OCI-LY1 (cell line): ENCODE measurements around the gene HBB.

Experiments
- H2AFZ ChIP-seq: fragments of 200-600 bp; sonication (generic), shearing (Covaris generic); 2 replicates; pipeline ENCODE4 v1.6.0; 2014; ENCODE audit warnings: antibody characterized with exemption, mild to moderate bottlenecking, low read length
- H3F3A ChIP-seq: fragments of 200-600 bp; sonication (generic), shearing (Covaris generic); 2 replicates; pipeline ENCODE4 v1.6.0; 2014; ENCODE audit warnings: mild to moderate bottlenecking, antibody characterized with exemption, low read length, moderate library complexity; ENCODE audit not compliant: insufficient read depth
- H3K27ac ChIP-seq: fragments of 200-600 bp; sonication (generic); 2 replicates; pipeline ENCODE4 v1.5.1; 2014; ENCODE audit warnings: low read length, mixed run types, mild to moderate bottlenecking, low read depth; ENCODE audit not compliant: poor library complexity, severe bottlenecking
- H3K27me3 ChIP-seq: fragments of 200-600 bp; sonication (generic); 2 replicates; pipeline ENCODE4 v1.6.0; 2014; ENCODE audit warnings: antibody characterized with exemption, mild to moderate bottlenecking, low read length, moderate library complexity; ENCODE audit not compliant: insufficient read depth
- H3K36me3 ChIP-seq: fragments of 200-600 bp; sonication (generic); 2 replicates; pipeline ENCODE4 v1.6.1; 2014; ENCODE audit warnings: mild to moderate bottlenecking, antibody characterized with exemption, low read length, moderate library complexity, mixed read lengths; ENCODE audit not compliant: insufficient read depth
- H3K4me1 ChIP-seq: fragments of 200-600 bp; sonication (generic); 2 replicates; pipeline ENCODE4 v1.5.1; 2014; ENCODE audit warnings: mild to moderate bottlenecking, low read length, moderate library complexity; ENCODE audit not compliant: insufficient read depth, severe bottlenecking
- H3K4me2 ChIP-seq: fragments of 200-600 bp; sonication (generic), shearing (Covaris generic); 2 replicates; pipeline ENCODE4 v1.6.1; 2014; ENCODE audit warnings: low read length
- H3K4me3 ChIP-seq: fragments of 200-600 bp; sonication (generic); 2 replicates; pipeline ENCODE4 v1.5.1; 2014; ENCODE audit warnings: low read length, low read depth, mild to moderate bottlenecking, mixed read lengths; ENCODE audit not compliant: poor library complexity, severe bottlenecking
- H3K79me2 ChIP-seq: fragments of 200-600 bp; shearing (Covaris generic); 2 replicates; pipeline ENCODE4 v1.6.1; 2016; ENCODE audit warnings: mixed run types, low read length, mixed read lengths; ENCODE audit not compliant: insufficient read depth
- H3K9ac ChIP-seq: fragments of 200-600 bp; sonication (generic), shearing (Covaris generic); 2 replicates; pipeline ENCODE4 v1.6.1; 2014; ENCODE audit warnings: mild to moderate bottlenecking, low read length, mixed read lengths
- H3K9me2 ChIP-seq: fragments of 200-600 bp; sonication (generic), shearing (Covaris generic); 2 replicates; pipeline ENCODE4 v1.6.1; 2014; ENCODE audit warnings: low read depth, mild to moderate bottlenecking, low read length, mixed read lengths
- H3K9me3 ChIP-seq: fragments of 200-600 bp; shearing (Covaris generic); 2 replicates; pipeline ENCODE4 v1.6.1; 2014; ENCODE audit warnings: low read length, mixed read lengths
- H4K20me1 ChIP-seq: fragments of 200-600 bp; sonication (generic), shearing (Covaris generic); 2 replicates; pipeline ENCODE4 v1.6.0; 2016; ENCODE audit warnings: mild to moderate bottlenecking, low read length; ENCODE audit not compliant: insufficient read depth
- EZH2 ChIP-seq: fragments of 200-600 bp; sonication (generic), shearing (Covaris generic); IDR thresholded peaks from 2 replicates; pipeline ENCODE4 v1.8.0; 2017; ENCODE audit warnings: borderline replicate concordance, mixed run types, mild to moderate bottlenecking, antibody characterized with exemption, low read length, moderate library complexity, mixed read lengths
- TF ChIP-seq, protein P1 (sequence below): fragments of 200-600 bp; sonication (generic), shearing (Covaris generic); IDR thresholded peaks from 2 replicates; pipeline ENCODE4 v1.5.1; 2017; ENCODE audit warnings: mild to moderate bottlenecking, antibody characterized with exemption, low read length, moderate library complexity, mixed read lengths

Gene HBB

DNA sequence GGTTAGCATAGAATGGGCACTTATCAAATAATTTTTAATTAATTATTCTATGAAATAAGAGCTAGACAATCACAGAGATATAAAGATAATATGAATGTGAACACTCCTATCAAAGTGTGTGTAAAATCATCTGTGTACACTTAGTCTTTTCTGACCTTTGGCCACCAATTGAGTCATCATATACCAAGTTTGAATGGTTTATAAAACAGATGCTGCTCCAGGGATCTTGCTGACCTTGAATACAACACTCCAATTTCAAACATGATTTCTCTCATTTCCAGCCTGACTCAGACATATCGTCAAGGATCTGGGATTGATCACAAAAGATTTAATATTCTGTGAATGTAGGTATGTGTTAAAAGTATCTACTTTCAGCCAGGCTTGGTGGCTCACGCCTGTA, 23.5 kb downstream of the HBB start:
- Histone ChIP-seq H3K9ac (no peak overlapping the region), H3K4me3 (no peak overlapping the region), H3K27me3 (no peaks in the 10 kb centered on the region), H3K79me2 (no peaks in the 10 kb centered on the region), H2AFZ (no peak overlapping the region), H3K4me1 (no peaks in the 10 kb centered on the region), H3K36me3 (no peaks in the 10 kb centered on the region), H3F3A (no peaks in the 10 kb centered on the region), H3K9me3 (no peaks in the 10 kb centered on the region), H3K9me2 (no peaks in the 10 kb centered on the region), H4K20me1 (no peaks in the 10 kb centered on the region), H3K4me2 (no peak overlapping the region), H3K27ac (no peak overlapping the region)
- TF ChIP-seq, protein P1, sequence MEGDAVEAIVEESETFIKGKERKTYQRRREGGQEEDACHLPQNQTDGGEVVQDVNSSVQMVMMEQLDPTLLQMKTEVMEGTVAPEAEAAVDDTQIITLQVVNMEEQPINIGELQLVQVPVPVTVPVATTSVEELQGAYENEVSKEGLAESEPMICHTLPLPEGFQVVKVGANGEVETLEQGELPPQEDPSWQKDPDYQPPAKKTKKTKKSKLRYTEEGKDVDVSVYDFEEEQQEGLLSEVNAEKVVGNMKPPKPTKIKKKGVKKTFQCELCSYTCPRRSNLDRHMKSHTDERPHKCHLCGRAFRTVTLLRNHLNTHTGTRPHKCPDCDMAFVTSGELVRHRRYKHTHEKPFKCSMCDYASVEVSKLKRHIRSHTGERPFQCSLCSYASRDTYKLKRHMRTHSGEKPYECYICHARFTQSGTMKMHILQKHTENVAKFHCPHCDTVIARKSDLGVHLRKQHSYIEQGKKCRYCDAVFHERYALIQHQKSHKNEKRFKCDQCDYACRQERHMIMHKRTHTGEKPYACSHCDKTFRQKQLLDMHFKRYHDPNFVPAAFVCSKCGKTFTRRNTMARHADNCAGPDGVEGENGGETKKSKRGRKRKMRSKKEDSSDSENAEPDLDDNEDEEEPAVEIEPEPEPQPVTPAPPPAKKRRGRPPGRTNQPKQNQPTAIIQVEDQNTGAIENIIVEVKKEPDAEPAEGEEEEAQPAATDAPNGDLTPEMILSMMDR: no peak
- TF ChIP-seq EZH2: no peak

DNA sequence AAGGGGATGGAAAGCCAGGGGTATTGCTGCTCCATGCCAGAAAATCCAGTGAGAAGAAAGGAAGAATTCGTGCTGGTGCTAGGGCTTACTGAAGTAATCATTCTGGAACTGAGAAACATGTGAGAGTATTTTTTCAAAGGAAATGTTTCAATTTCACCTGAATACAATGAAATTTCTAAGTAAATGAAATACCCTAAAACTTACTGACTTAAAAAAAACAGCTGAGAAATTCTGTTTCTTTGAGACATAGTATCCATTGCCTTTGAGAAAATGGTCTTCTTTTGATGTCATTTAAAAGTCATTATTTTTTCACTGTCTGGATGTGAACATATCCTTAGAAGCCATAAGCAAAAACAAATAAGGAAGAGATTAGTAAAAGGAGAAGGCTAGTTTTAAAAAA, 26.3 kb downstream of the HBB start, which contains the start of gene OR51V1:
Gene OR51V1, minus strand, starts transcription at position 101 of the 400 bp plus-strand sequence. Its CDS starts 0 bp downstream, at position 101.
- Histone ChIP-seq H3K27me3 (no peaks in the 10 kb centered on the region), H3F3A (no peaks in the 10 kb centered on the region), H3K79me2 (no peaks in the 10 kb centered on the region), H3K4me2 (no peak within 1 kb of the TSS), H3K4me3 (no peak within 1 kb of the TSS), H3K9me3 (no peaks in the 10 kb centered on the region), H4K20me1 (no peaks in the 10 kb centered on the region), H3K4me1 (no peaks in the 10 kb centered on the region), H3K36me3 (no peaks in the 10 kb centered on the region), H2AFZ (no peak within 1 kb of the TSS), H3K9me2 (no peaks in the 10 kb centered on the region), H3K27ac (no peak within 1 kb of the TSS), H3K9ac (no peak within 1 kb of the TSS)
- TF ChIP-seq, protein P1: no peak
- TF ChIP-seq EZH2: no peak

DNA sequence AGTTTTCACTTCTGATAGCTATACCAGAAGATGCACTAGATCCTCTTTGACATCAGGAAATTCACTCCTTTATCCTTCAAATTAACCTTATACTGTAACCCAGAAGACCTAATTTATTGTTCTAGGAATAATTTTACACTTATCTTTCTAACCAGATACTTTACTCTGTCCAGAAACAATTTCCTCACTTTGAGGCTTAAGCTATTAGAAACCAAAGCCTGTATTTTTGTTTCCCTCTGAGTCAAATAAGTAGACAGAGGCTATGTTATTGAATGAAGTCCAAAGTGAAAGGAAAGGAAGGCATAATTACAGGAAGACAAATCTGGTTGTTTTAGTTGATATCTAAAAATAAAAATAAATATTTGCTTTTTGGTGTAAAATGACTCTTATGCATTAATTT, 28.6 kb downstream of the HBB start:
- Histone ChIP-seq H2AFZ (no peak overlapping the region), H3K27me3 (no peaks in the 10 kb centered on the region), H4K20me1 (no peaks in the 10 kb centered on the region), H3K9ac (no peak overlapping the region), H3K4me2 (no peak overlapping the region), H3K9me2 (no peaks in the 10 kb centered on the region), H3F3A (no peaks in the 10 kb centered on the region), H3K27ac (no peak overlapping the region), H3K4me3 (no peak overlapping the region), H3K79me2 (no peaks in the 10 kb centered on the region), H3K36me3 (no peaks in the 10 kb centered on the region), H3K4me1 (no peaks in the 10 kb centered on the region), H3K9me3 (no peaks in the 10 kb centered on the region)
- no peak for TF ChIP-seq EZH2
- TF ChIP-seq, protein P1: no peak
